ENCODE results near the gene GREM2.

- TF ChIP-seq USF2 (IDR thresholded peaks at IDR 0.05; ENCODE audit: low read depth, low read length) (no peak), SMC3 (IDR thresholded peaks at IDR 0.05; ENCODE audit: low read depth, low read length) (no peak)
Observed at GRCh38 chr1:240658312-240658960, 46.5 kb upstream of the GREM2 start.

Data from IMR-90 (cell line).